Measurements from ENCODE around the gene RPS24. TPM values are rescaled to one million over a fixed set of nuclear protein-coding genes. Genes with fewer than 3 reads are reported as not detected.
"Not testable (repeated sequence)": the region's sequence is repeated elsewhere in the genome, so short reads cannot be mapped to it uniquely, and the experiment has no call there.

Gene RPS24
- total RNA-seq, 1 experiment from 2014 or later = 3,389 TPM

- no peak for DNase-seq (ENCODE audit: low spot score)
Measured at GRCh38 chr10:78049851-78050250, 16.2 kb downstream of the RPS24 start.

GRCh38 chr10:78053211-78053868 lies 19.7 kb downstream of the RPS24 start:
- DNase-seq (ENCODE audit: low spot score) = peak; percentile 80

GRCh38 chr10:78058562-78058961 lies 24.9 kb downstream of the RPS24 start:
- DNase-seq (ENCODE audit: low spot score) = no peak

- DNase-seq (ENCODE audit: low spot score) = no peak
Measured at GRCh38 chr10:78059906-78060702, 26.4 kb downstream of the RPS24 start.

GRCh38 chr10:78062296-78062695 lies 28.6 kb downstream of the RPS24 start:
- no peak for DNase-seq (ENCODE audit: low spot score)

- DNase-seq (ENCODE audit: low spot score) = no peak
Measured at GRCh38 chr10:78063236-78063635, 29.6 kb downstream of the RPS24 start.

GRCh38 chr10:78064919-78065318 lies 31.3 kb downstream of the RPS24 start:
- not testable (repeated sequence) for DNase-seq (ENCODE audit: low spot score)

- DNase-seq (ENCODE audit: low spot score) = no peak
Measured at GRCh38 chr10:78065611-78066010, 31.9 kb downstream of the RPS24 start.

GRCh38 chr10:78066012-78066411 lies 32.3 kb downstream of the RPS24 start:
- no peak for DNase-seq (ENCODE audit: low spot score)

GRCh38 chr10:78066728-78067430 lies 33.2 kb downstream of the RPS24 start:
- DNase-seq (ENCODE audit: low spot score) = no peak

GRCh38 chr10:78069151-78069550 lies 35.5 kb downstream of the RPS24 start:
- DNase-seq (ENCODE audit: low spot score) = no peak

GRCh38 chr10:78070064-78070463 lies 36.4 kb downstream of the RPS24 start:
- not testable (repeated sequence) for DNase-seq (ENCODE audit: low spot score)

GRCh38 chr10:78070726-78071125 lies 37.1 kb downstream of the RPS24 start:
- no peak for DNase-seq (ENCODE audit: low spot score)

- DNase-seq (ENCODE audit: low spot score) = no peak
Measured at GRCh38 chr10:78071140-78071856, 37.6 kb downstream of the RPS24 start.

GRCh38 chr10:78071857-78072179 lies 38.2 kb downstream of the RPS24 start:
- DNase-seq (ENCODE audit: low spot score) = no peak

GRCh38 chr10:78072504-78072903 lies 38.8 kb downstream of the RPS24 start:
- DNase-seq (ENCODE audit: low spot score) = no peak

- not testable (repeated sequence) for DNase-seq (ENCODE audit: low spot score)
Measured at GRCh38 chr10:78075806-78076205, 42.1 kb downstream of the RPS24 start.

- no peak for DNase-seq (ENCODE audit: low spot score)
Measured at GRCh38 chr10:78078539-78079330, 45.1 kb downstream of the RPS24 start.

- DNase-seq (ENCODE audit: low spot score) = no peak
Measured at GRCh38 chr10:78079411-78079810, 45.7 kb downstream of the RPS24 start.

GRCh38 chr10:78081292-78081691 lies 47.6 kb downstream of the RPS24 start:
- DNase-seq (ENCODE audit: low spot score) = no peak

- DNase-seq (ENCODE audit: low spot score) = no peak
Measured at GRCh38 chr10:78082636-78083035, 49.0 kb downstream of the RPS24 start.
